GM18517 (cell line): ENCODE results near the gene LGALS7B.
"Not testable (repeated sequence)": the region's sequence is repeated elsewhere in the genome, so short reads cannot be mapped to it uniquely, and the experiment has no call there.

ENCODE experiments used
- ATAC-seq: cut with Tn5 transposase; IDR thresholded peaks from one replicate; pipeline ENCODE4 v1.9.1; 2021; ENCODE audit warnings: mild to moderate bottlenecking, moderate library complexity; ENCODE audit not compliant: unreplicated experiment

LGALS7B gene

GRCh38 chr19:38769635-38770211, 19.3 kb upstream of the LGALS7B start:
- no peak for ATAC-seq

GRCh38 chr19:38770228-38770948, 18.6 kb upstream of the LGALS7B start:
- not testable (repeated sequence) for ATAC-seq

GRCh38 chr19:38770949-38771275, 18.1 kb upstream of the LGALS7B start:
- not testable (repeated sequence) for ATAC-seq

- ATAC-seq: not testable (repeated sequence)
These were observed 17.4 kb upstream of the LGALS7B start for GRCh38 chr19:38771569-38771968.

- no peak for ATAC-seq
These were observed 15.4 kb upstream of the LGALS7B start, which contains the start of gene LGALS7 for GRCh38 chr19:38773469-38774177. LGALS7 (minus strand) TSS chr19:38773517; CDS start chr19:38773492, 25 bp downstream.

GRCh38 chr19:38774181-38774950, 14.6 kb upstream of the LGALS7B start:
- ATAC-seq: no peak

GRCh38 chr19:38778733-38779132, 10.3 kb upstream of the LGALS7B start:
- no peak for ATAC-seq

GRCh38 chr19:38780443-38780842, 8.6 kb upstream of the LGALS7B start:
- ATAC-seq: no peak

- no peak for ATAC-seq
These were observed 7.9 kb upstream of the LGALS7B start for GRCh38 chr19:38781058-38781457.

GRCh38 chr19:38782212-38782611, 6.8 kb upstream of the LGALS7B start:
- not testable (repeated sequence) for ATAC-seq

GRCh38 chr19:38784224-38784623, 4.8 kb upstream of the LGALS7B start:
- ATAC-seq: no peak

GRCh38 chr19:38785187-38785699, 3.8 kb upstream of the LGALS7B start:
- ATAC-seq: no peak

- not testable (repeated sequence) for ATAC-seq
These were observed 2.9 kb upstream of the LGALS7B start for GRCh38 chr19:38786061-38786460.

- no peak for ATAC-seq
These were observed 2.3 kb upstream of the LGALS7B start for GRCh38 chr19:38786572-38787265.

- not testable (repeated sequence) for ATAC-seq
These were observed 1.8 kb downstream of the LGALS7B start for GRCh38 chr19:38790507-38791403.

- not testable (repeated sequence) for ATAC-seq
These were observed 2.6 kb downstream of the LGALS7B start for GRCh38 chr19:38791451-38792064.

GRCh38 chr19:38792250-38793111, 3.5 kb downstream of the LGALS7B start:
- no peak for ATAC-seq

GRCh38 chr19:38793177-38793576, 4.2 kb downstream of the LGALS7B start:
- ATAC-seq: no peak
